Endodermal cell (in vitro differentiated cells): ENCODE measurements around the gene AP4B1. TPM values are rescaled to one million over a fixed set of nuclear protein-coding genes. Genes with fewer than 3 reads are reported as not detected.

ENCODE experiments used
- DNase-seq: peaks from one replicate; pipeline ENCODE4 v3.0.0-alpha.2; 2017
- H3K27ac ChIP-seq: 2 replicates; pipeline ENCODE4 v1.5.1; 2013; ENCODE audit warnings: mild to moderate bottlenecking, low read depth, low read length, moderate library complexity
- H3K27me3 ChIP-seq: 2 replicates; pipeline ENCODE4 v1.6.1; 2013; ENCODE audit warnings: mild to moderate bottlenecking, low read length, moderate library complexity; ENCODE audit not compliant: insufficient read depth, control insufficient read depth, poor library complexity, severe bottlenecking
- H3K36me3 ChIP-seq: 2 replicates; pipeline ENCODE4 v1.7.0; 2013; ENCODE audit warnings: mild to moderate bottlenecking, low read length, moderate library complexity; ENCODE audit not compliant: control insufficient read depth, insufficient read depth
- H3K4me1 ChIP-seq: one replicate; pipeline ENCODE4 v1.7.0; 2013; ENCODE audit warnings: low read length; ENCODE audit not compliant: control insufficient read depth, insufficient read depth
- H3K4me3 ChIP-seq: 2 replicates; pipeline ENCODE4 v1.5.1; 2013; ENCODE audit warnings: mild to moderate bottlenecking, low read length, moderate library complexity
- H3K9ac ChIP-seq: 2 replicates; pipeline ENCODE4 v1.6.1; 2013; ENCODE audit warnings: mild to moderate bottlenecking, low read length, moderate library complexity; ENCODE audit not compliant: poor library complexity, severe bottlenecking; ENCODE audit errors: extremely low read depth
- H3K9me3 ChIP-seq: 2 replicates; pipeline ENCODE4 v1.6.1; 2013; ENCODE audit warnings: mild to moderate bottlenecking, low read length, moderate library complexity; ENCODE audit not compliant: control insufficient read depth
- H3K27ac Mint-ChIP-seq: 2 replicates; pipeline ENCODE4 v1.8.0; 2020; ENCODE audit warnings: mixed read lengths
- H3K27me3 Mint-ChIP-seq: 2 replicates; pipeline ENCODE4 v1.8.0; 2021; ENCODE audit warnings: mild to moderate bottlenecking, mixed read lengths; ENCODE audit not compliant: insufficient read depth
- H3K36me3 Mint-ChIP-seq: 2 replicates; pipeline ENCODE4 v1.8.0; 2020; ENCODE audit warnings: low read depth, mixed read lengths
- H3K4me1 Mint-ChIP-seq: 2 replicates; pipeline ENCODE4 v1.8.0; 2020; ENCODE audit warnings: mixed read lengths
- H3K4me3 Mint-ChIP-seq: 2 replicates; pipeline ENCODE4 v1.8.0; 2020; ENCODE audit warnings: mild to moderate bottlenecking, moderate library complexity, mixed read lengths
- H3K9me3 Mint-ChIP-seq: 2 replicates; pipeline ENCODE4 v1.8.0; 2020; ENCODE audit warnings: mild to moderate bottlenecking, mixed read lengths
- WGBS, 2 experiments: methylation state at CpG; one replicate each; pipeline versions ENCODE4 v1.1.5 to v1.1.7; 2013; ENCODE audit warnings: missing lambda C conversion rate in 2 of 2, mixed read lengths in 1 of 2; ENCODE audit not compliant: insufficient coverage in 1 of 2, insufficient read length in 1 of 2; 5-methylcytosine and 5-hydroxymethylcytosine counted together
- total RNA-seq, 2 donors: library from RNA; stranded (reverse); fragmentation: NEBNext Ultra II Directional in 1 of 2; extraction: Animal tissue kit (Norgen Biotek cat#: 25700) in 1 of 2; gene quantifications; 2 replicates in 1 of 2; 3 replicates in 1 of 2; pipeline ENCODE4 v1.2.1, GENCODE V29; 2021
- TF ChIP-seq, protein P1 (sequence below): fragments of 200-600 bp; sonication (generic); conservative IDR thresholded peaks from 2 replicates; pipeline ENCODE4 v1.5.0; 2021; ENCODE audit warnings: antibody characterized with exemption, mild to moderate bottlenecking

The AP4B1 gene
- total RNA-seq, 2 donors from 2014 or later = 9.6 to 14.7 TPM

DNA sequence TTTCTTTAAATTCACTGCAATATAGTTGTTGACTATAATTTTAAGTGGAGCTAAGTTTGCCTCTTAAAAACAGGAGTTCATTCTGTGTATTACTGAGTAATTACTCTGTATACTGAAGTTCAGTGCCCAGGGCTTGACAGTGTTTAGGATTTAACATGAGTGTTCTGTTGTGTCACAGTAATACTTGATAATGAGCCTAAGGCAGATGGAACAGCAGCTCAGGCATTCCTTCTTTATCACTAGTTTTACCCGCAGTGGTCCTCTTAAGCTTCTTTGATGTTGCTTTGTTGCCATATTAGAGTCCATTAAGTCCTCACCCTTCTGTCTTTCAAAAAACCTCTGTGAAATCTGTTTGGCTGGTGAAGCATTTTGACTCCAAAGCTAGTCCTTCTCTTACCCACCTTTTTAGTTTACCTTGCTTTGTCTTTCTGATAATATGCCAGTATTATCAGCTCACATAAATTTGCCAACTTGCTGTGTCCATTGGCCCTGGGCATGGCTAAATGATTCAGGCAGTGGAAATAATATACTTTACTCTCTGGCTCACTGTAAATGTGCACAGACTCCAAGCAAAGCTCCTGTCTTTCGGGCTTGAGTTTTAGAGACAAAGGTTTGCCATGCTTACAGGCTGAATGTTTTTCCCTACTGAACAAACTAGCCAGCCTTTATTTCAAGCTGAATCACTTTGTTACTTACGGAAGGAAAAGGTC lies 42.2 kb upstream of the AP4B1 start:
- peaks cover 22% of the 10 kb centered on the region for H3K36me3 Mint-ChIP-seq

DNA sequence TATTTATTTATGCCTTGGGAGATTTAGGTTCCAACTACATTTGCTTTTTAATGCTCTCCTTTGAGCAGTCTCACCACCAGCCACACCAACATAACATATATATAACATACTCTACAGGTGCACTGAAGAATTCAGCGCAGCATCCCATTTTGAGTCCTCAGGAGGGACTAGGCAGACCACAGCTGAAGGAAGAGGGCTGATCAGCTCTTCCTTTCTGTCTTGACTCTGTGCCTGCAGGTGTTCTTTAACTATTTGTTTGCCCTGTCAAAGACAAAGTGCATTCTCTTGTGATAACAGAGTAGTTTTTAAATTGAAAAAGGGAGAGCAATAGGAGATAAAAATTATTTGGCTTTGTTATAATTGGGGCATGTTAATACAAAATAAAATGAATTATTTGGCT lies 41.5 kb upstream of the AP4B1 start:
- peaks cover 26% of the 10 kb centered on the region for H3K36me3 Mint-ChIP-seq
- no peak overlapping the region for H3K9ac ChIP-seq
- peaks cover 16% of the 10 kb centered on the region for H3K4me1 ChIP-seq
- H3K4me3 Mint-ChIP-seq = peak overlapping the region; percentile 0
- H3K27me3 Mint-ChIP-seq = no peaks in the 10 kb centered on the region
- no peak for DNase-seq
- no peaks in the 10 kb centered on the region for H3K9me3 ChIP-seq
- H3K4me3 ChIP-seq = peak overlapping the region; percentile 62
- H3K27me3 ChIP-seq = no peaks in the 10 kb centered on the region
- H3K36me3 ChIP-seq = peaks cover 26% of the 10 kb centered on the region
- H3K9me3 Mint-ChIP-seq = no peaks in the 10 kb centered on the region
- 83% methylated on average over 1 of the region's 1 CpG; no CpG with 5 or more reads in 1 of the 2 experiments for WGBS, 2 experiments
- H3K4me1 Mint-ChIP-seq = peaks cover 27% of the 10 kb centered on the region
- no peak overlapping the region for H3K27ac ChIP-seq
- no peak overlapping the region for H3K27ac Mint-ChIP-seq
- TF ChIP-seq, protein P1, sequence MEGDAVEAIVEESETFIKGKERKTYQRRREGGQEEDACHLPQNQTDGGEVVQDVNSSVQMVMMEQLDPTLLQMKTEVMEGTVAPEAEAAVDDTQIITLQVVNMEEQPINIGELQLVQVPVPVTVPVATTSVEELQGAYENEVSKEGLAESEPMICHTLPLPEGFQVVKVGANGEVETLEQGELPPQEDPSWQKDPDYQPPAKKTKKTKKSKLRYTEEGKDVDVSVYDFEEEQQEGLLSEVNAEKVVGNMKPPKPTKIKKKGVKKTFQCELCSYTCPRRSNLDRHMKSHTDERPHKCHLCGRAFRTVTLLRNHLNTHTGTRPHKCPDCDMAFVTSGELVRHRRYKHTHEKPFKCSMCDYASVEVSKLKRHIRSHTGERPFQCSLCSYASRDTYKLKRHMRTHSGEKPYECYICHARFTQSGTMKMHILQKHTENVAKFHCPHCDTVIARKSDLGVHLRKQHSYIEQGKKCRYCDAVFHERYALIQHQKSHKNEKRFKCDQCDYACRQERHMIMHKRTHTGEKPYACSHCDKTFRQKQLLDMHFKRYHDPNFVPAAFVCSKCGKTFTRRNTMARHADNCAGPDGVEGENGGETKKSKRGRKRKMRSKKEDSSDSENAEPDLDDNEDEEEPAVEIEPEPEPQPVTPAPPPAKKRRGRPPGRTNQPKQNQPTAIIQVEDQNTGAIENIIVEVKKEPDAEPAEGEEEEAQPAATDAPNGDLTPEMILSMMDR = no peak

More for the DNA sequence above, 42.2 kb upstream of the AP4B1 start:
- no peak for DNase-seq
- TF ChIP-seq, protein P1 = no peak
- Histone ChIP-seq H3K27me3 (no peaks in the 10 kb centered on the region), H3K27ac (no peak overlapping the region), H3K9ac (no peak overlapping the region), H3K4me1 (peaks cover 16% of the 10 kb centered on the region), H3K4me3 (peak overlapping the region; percentile 62), H3K9me3 (no peaks in the 10 kb centered on the region), H3K36me3 (peaks cover 21% of the 10 kb centered on the region)
- Mint-ChIP-seq H3K4me3 (peak overlapping the region; percentile 0), H3K27ac (peak overlapping the region; percentile 12), H3K4me1 (peaks cover 27% of the 10 kb centered on the region), H3K27me3 (no peaks in the 10 kb centered on the region), H3K9me3 (no peaks in the 10 kb centered on the region)
- 65 to 100% methylated on average over 1 to 3 of the region's 3 CpGs for WGBS, 2 experiments

DNA sequence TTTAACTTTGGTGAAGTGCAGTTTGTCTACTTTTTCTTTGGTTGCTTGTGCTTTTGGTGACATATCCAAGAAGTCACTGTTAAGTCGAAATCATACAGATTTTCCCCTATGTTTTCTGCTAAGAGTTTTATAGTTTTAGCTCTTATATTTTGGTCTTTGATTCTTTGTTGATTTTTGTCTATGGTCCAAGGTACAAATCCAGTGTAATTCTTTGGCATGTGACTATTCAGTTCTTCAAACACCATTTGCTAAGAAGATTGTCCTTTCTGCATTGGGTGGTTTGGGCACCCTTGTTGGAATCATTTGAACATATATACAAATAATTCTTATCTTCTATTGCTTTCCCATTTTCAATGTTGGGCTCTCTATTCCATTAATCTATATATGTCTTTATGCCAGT lies 40.7 kb upstream of the AP4B1 start:
- Mint-ChIP-seq H3K4me1 (peaks cover 32% of the 10 kb centered on the region), H3K4me3 (no peak overlapping the region), H3K9me3 (no peaks in the 10 kb centered on the region), H3K36me3 (peaks cover 33% of the 10 kb centered on the region), H3K27me3 (no peaks in the 10 kb centered on the region), H3K27ac (no peak overlapping the region)
- no peaks in the 10 kb centered on the region for H3K9me3 ChIP-seq
- no peak for DNase-seq
- no peak overlapping the region for H3K9ac ChIP-seq
- H3K36me3 ChIP-seq = peaks cover 34% of the 10 kb centered on the region
- WGBS, 2 experiments = 86% methylated on average over 1 of the region's 1 CpG; no CpG with 5 or more reads in 1 of the 2 experiments
- TF ChIP-seq, protein P1 = no peak
- H3K4me1 ChIP-seq = peaks cover 20% of the 10 kb centered on the region
- H3K27ac ChIP-seq = no peak overlapping the region
- H3K4me3 ChIP-seq = no peak overlapping the region
- no peaks in the 10 kb centered on the region for H3K27me3 ChIP-seq
